ENCODE results near the gene IFNG-AS1. TPM values are rescaled to one million over a fixed set of nuclear protein-coding genes. Genes with fewer than 3 reads are reported as not detected.

Gene IFNG-AS1
- polyA plus RNA-seq, 1 donor from 2014 or later, result not detected

GRCh38 chr12:67964456-67964855 lies 24.8 kb upstream of the IFNG-AS1 start:
- no peak overlapping the region for H3K9ac ChIP-seq (ENCODE audit: low read length)
- no peaks in the 10 kb centered on the region for H3K9me3 ChIP-seq (ENCODE audit: low read length)
- H3F3A ChIP-seq (ENCODE audit: insufficient read depth, low read length, poor library complexity, severe bottlenecking), result no peaks in the 10 kb centered on the region
- no peaks in the 10 kb centered on the region for H3K79me2 ChIP-seq (replicated peaks; ENCODE audit: insufficient read depth, low read length)
- no peak overlapping the region for H3K4me3 ChIP-seq (ENCODE audit: low read length)
- no peaks in the 10 kb centered on the region for H3K9me2 ChIP-seq (ENCODE audit: insufficient read depth, low read length)
- no peaks in the 10 kb centered on the region for H3K36me3 ChIP-seq (ENCODE audit: insufficient read depth, low read length)
- H3K4me2 ChIP-seq (ENCODE audit: low read length), result no peak overlapping the region
- TF ChIP-seq REST (IDR thresholded peaks at IDR 0.05; ENCODE audit: borderline replicate concordance) (no peak), SMC3 (conservative IDR thresholded peaks at IDR 0.05; ENCODE audit: poor library complexity) (no peak), EP300 (conservative IDR thresholded peaks at IDR 0.05; ENCODE audit: poor library complexity, severe bottlenecking) (no peak), MXI1 (conservative IDR thresholded peaks at IDR 0.05; ENCODE audit: poor library complexity, severe bottlenecking) (no peak), TAF1 (IDR thresholded peaks at IDR 0.05; ENCODE audit: low read depth) (no peak), EZH2 (IDR thresholded peaks at IDR 0.05; ENCODE audit: borderline replicate concordance, insufficient read depth, low read length, poor library complexity, severe bottlenecking) (no peak), RAD21 (conservative IDR thresholded peaks at IDR 0.05) (no peak)
- TF ChIP-seq, protein P1, sequence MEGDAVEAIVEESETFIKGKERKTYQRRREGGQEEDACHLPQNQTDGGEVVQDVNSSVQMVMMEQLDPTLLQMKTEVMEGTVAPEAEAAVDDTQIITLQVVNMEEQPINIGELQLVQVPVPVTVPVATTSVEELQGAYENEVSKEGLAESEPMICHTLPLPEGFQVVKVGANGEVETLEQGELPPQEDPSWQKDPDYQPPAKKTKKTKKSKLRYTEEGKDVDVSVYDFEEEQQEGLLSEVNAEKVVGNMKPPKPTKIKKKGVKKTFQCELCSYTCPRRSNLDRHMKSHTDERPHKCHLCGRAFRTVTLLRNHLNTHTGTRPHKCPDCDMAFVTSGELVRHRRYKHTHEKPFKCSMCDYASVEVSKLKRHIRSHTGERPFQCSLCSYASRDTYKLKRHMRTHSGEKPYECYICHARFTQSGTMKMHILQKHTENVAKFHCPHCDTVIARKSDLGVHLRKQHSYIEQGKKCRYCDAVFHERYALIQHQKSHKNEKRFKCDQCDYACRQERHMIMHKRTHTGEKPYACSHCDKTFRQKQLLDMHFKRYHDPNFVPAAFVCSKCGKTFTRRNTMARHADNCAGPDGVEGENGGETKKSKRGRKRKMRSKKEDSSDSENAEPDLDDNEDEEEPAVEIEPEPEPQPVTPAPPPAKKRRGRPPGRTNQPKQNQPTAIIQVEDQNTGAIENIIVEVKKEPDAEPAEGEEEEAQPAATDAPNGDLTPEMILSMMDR (IDR thresholded peaks at IDR 0.05; ENCODE audit: poor library complexity, severe bottlenecking), result no peak
- H3K27ac ChIP-seq (ENCODE audit: low read length), result no peak overlapping the region
- no peaks in the 10 kb centered on the region for H3K27me3 ChIP-seq (ENCODE audit: insufficient read depth, low read depth, low read length)
- H2AFZ ChIP-seq (ENCODE audit: low read depth, low read length), result no peak overlapping the region
- no peaks in the 10 kb centered on the region for H4K20me1 ChIP-seq (ENCODE audit: insufficient read depth)

- H3K9ac ChIP-seq (ENCODE audit: low read length), result no peak overlapping the region
- no peaks in the 10 kb centered on the region for H3K36me3 ChIP-seq (ENCODE audit: insufficient read depth, low read length)
- H3K79me2 ChIP-seq (replicated peaks; ENCODE audit: insufficient read depth, low read length), result no peaks in the 10 kb centered on the region
- H3K27me3 ChIP-seq (ENCODE audit: insufficient read depth, low read depth, low read length), result no peaks in the 10 kb centered on the region
- no peaks in the 10 kb centered on the region for H3K9me2 ChIP-seq (ENCODE audit: insufficient read depth, low read length)
- H3K9me3 ChIP-seq (ENCODE audit: low read length), result no peaks in the 10 kb centered on the region
- H3K4me3 ChIP-seq (ENCODE audit: low read length), result no peak overlapping the region
- no peak overlapping the region for H3K4me2 ChIP-seq (ENCODE audit: low read length)
- H4K20me1 ChIP-seq (ENCODE audit: insufficient read depth), result no peaks in the 10 kb centered on the region
- no peaks in the 10 kb centered on the region for H3F3A ChIP-seq (ENCODE audit: insufficient read depth, low read length, poor library complexity, severe bottlenecking)
- TF ChIP-seq MXI1 (conservative IDR thresholded peaks at IDR 0.05; ENCODE audit: poor library complexity, severe bottlenecking) (no peak), SMC3 (conservative IDR thresholded peaks at IDR 0.05; ENCODE audit: poor library complexity) (no peak), POLR2AphosphoS5 (IDR thresholded peaks at IDR 0.05) (no peak), EP300 (conservative IDR thresholded peaks at IDR 0.05; ENCODE audit: poor library complexity, severe bottlenecking) (no peak), EZH2 (IDR thresholded peaks at IDR 0.05; ENCODE audit: borderline replicate concordance, insufficient read depth, low read length, poor library complexity, severe bottlenecking) (no peak), TAF1 (IDR thresholded peaks at IDR 0.05; ENCODE audit: low read depth) (no peak), REST (IDR thresholded peaks at IDR 0.05; ENCODE audit: borderline replicate concordance) (no peak), RAD21 (conservative IDR thresholded peaks at IDR 0.05) (no peak)
- TF ChIP-seq, protein P1 (IDR thresholded peaks at IDR 0.05; ENCODE audit: poor library complexity, severe bottlenecking), result no peak
- no peak overlapping the region for H2AFZ ChIP-seq (ENCODE audit: low read depth, low read length)
- H3K27ac ChIP-seq (ENCODE audit: low read length), result no peak overlapping the region
Measured at GRCh38 chr12:67966560-67966959, 22.7 kb upstream of the IFNG-AS1 start.
